Motor neuron (in vitro differentiated cells): ENCODE measurements around the gene DBNDD2. TPM values are rescaled to one million over a fixed set of nuclear protein-coding genes. Genes with fewer than 3 reads are reported as not detected.

ENCODE experiments used
- ATAC-seq, 8 experiments: fragments of 200-7000 bp; cut with Tn5 transposase; replicated peaks in 6 of 8; 2 replicates each; pipeline ENCODE4 v1.8.0; 2021; ENCODE audit warnings: mild to moderate bottlenecking in 8 of 8, moderate library complexity in 8 of 8
- H3K27ac ChIP-seq, 2 donors: fragments of 250-450 bp; sonication (Bioruptor Pico); 2 replicates each; pipeline ENCODE4 v1.9.0; 2021; ENCODE audit warnings: antibody characterized with exemption in 2 of 2, mild to moderate bottlenecking in 2 of 2, moderate library complexity in 1 of 2
- H3K4me1 ChIP-seq, 2 donors: fragments of 250-450 bp; sonication (Bioruptor Pico); replicated peaks in 1 of 2; 2 replicates each; pipeline ENCODE4 v1.6.1; 2021; ENCODE audit warnings: antibody characterized with exemption in 2 of 2, mild to moderate bottlenecking in 2 of 2, moderate library complexity in 1 of 2
- H3K4me3 ChIP-seq, 5 donors: fragments of 250-450 bp; sonication (Bioruptor Pico); 2 replicates each; pipeline ENCODE4 v1.9.0; 2021; ENCODE audit warnings: antibody characterized with exemption in 5 of 5, mild to moderate bottlenecking in 5 of 5, moderate library complexity in 4 of 5
- WGBS, 10 experiments: fragments of 450-650 bp; shearing (Covaris generic); methylation state at CpG; one replicate each; pipeline ENCODE4 v1.0.0; 2022; 5-methylcytosine and 5-hydroxymethylcytosine counted together
- in situ Hi-C, 9 experiments: fragments of 400-800 bp; cut with MboI; loops; one replicate each; pipeline ENCODE4 v1.15.0; 2021; ENCODE audit warnings: low sequenced_read_pairs in 9 of 9, low pct_unique_long_range_greater_than_20kb in 2 of 9; ENCODE audit not compliant: unreplicated experiment in 9 of 9
- total RNA-seq, 8 experiments: library from RNA; unstranded; fragments of 300-600 nt; gene quantifications; 2 replicates each; pipeline versions ENCODE4 v1.2.3 to v1.2.4, GENCODE V29; 2022

DBNDD2 gene
- total RNA-seq, 8 experiments from 2014 or later, result 4.8 to 35.4 (median 11.8) TPM

GRCh38 chr20:45427236-45428149, 19.4 kb downstream of the DBNDD2 start:
- WGBS, 10 experiments, result 40 to 100% (median 90%) methylated on average over 1 to 5 of the region's 14 CpGs; no CpG with 5 or more reads in 3 of the 10 experiments
- peak in 1 of 8 experiments; percentile 74 for ATAC-seq
- in situ Hi-C loops, result loop anchor here in 2 of 9 experiments (25.0 kb wide), 1 partner anchor 115 kb away; the partner anchor contains the start of genes MATN4 (in 2 of the 2) and RBPJL (in 2 of the 2)
- no peaks in the 10 kb centered on the region for H3K4me1 ChIP-seq
- H3K27ac ChIP-seq, result no peak overlapping the region
- no peak overlapping the region for H3K4me3 ChIP-seq

GRCh38 chr20:45429618-45430017, 21.5 kb downstream of the DBNDD2 start:
- in situ Hi-C loops, result loop anchor here in 3 of 9 experiments (10.0 to 25.0 kb wide), 2 partner anchors 55 to 117 kb away; partner anchors contain the start of genes MATN4 (in 2 of the 3), RBPJL (in 2 of the 3) and TP53TG5 (in 1 of the 3)
- WGBS, 10 experiments, result 0 to 100% (median 83%) methylated on average over 1 to 2 of the region's 2 CpGs; no CpG with 5 or more reads in 2 of the 10 experiments
- Histone ChIP-seq H3K4me1 (no peaks in the 10 kb centered on the region), H3K4me3 (no peak overlapping the region), H3K27ac (no peak overlapping the region)
- ATAC-seq, result no peak

- no peak for ATAC-seq
- 71 to 95% (median 91%) methylated on average over 2 to 5 of the region's 5 CpGs; no CpG with 5 or more reads in 2 of the 10 experiments for WGBS, 10 experiments
- no peak overlapping the region for H3K27ac ChIP-seq
- H3K4me3 ChIP-seq, result no peak overlapping the region
- no peaks in the 10 kb centered on the region for H3K4me1 ChIP-seq
- in situ Hi-C loops, result loop anchor here in 3 of 9 experiments (10.0 to 25.0 kb wide), 2 partner anchors 57 to 120 kb away; partner anchors contain the start of genes MATN4 (in 2 of the 3), RBPJL (in 2 of the 3) and TP53TG5 (in 1 of the 3)
Observed at GRCh38 chr20:45432294-45432693, 24.2 kb downstream of the DBNDD2 start.

- ATAC-seq, result peak in 1 of 8 experiments; percentile 58
- in situ Hi-C loops, result loop anchor here in 3 of 9 experiments (10.0 to 25.0 kb wide), 2 partner anchors 59 to 121 kb away; partner anchors contain the start of genes MATN4 (in 2 of the 3), RBPJL (in 2 of the 3) and TP53TG5 (in 1 of the 3)
- Histone ChIP-seq H3K4me3 (no peak overlapping the region), H3K27ac (no peak overlapping the region), H3K4me1 (no peaks in the 10 kb centered on the region)
- 25 to 90% (median 60%) methylated on average over 2 to 3 of the region's 3 CpGs; no CpG with 5 or more reads in 5 of the 10 experiments for WGBS, 10 experiments
Observed at GRCh38 chr20:45433316-45433715, 25.2 kb downstream of the DBNDD2 start.

GRCh38 chr20:45433976-45434375, 25.9 kb downstream of the DBNDD2 start:
- no peaks in the 10 kb centered on the region for H3K4me1 ChIP-seq
- ATAC-seq, result no peak
- H3K4me3 ChIP-seq, result no peak overlapping the region
- in situ Hi-C loops, result loop anchor here in 3 of 9 experiments (10.0 to 25.0 kb wide), 2 partner anchors 59 to 122 kb away; partner anchors contain the start of genes MATN4 (in 2 of the 3), RBPJL (in 2 of the 3) and TP53TG5 (in 1 of the 3)
- no peak overlapping the region for H3K27ac ChIP-seq
- WGBS, 10 experiments, result 76 to 100% (median 83%) methylated on average over 1 to 4 of the region's 4 CpGs; no CpG with 5 or more reads in 3 of the 10 experiments

- no peak overlapping the region for H3K27ac ChIP-seq
- in situ Hi-C loops, result loop anchor here in 3 of 9 experiments (10.0 to 25.0 kb wide), 2 partner anchors 62 to 125 kb away; partner anchors contain the start of genes MATN4 (in 2 of the 3), RBPJL (in 2 of the 3) and TP53TG5 (in 1 of the 3)
Observed at GRCh38 chr20:45436732-45437485, 28.8 kb downstream of the DBNDD2 start.

GRCh38 chr20:45440424-45440823, 32.3 kb downstream of the DBNDD2 start:
- 7 to 100% (median 80%) methylated on average over 1 to 2 of the region's 3 CpGs; no CpG with 5 or more reads in 3 of the 10 experiments for WGBS, 10 experiments
- H3K4me3 ChIP-seq, result no peak overlapping the region
- no peaks in the 10 kb centered on the region for H3K4me1 ChIP-seq
- no peak for ATAC-seq
- H3K27ac ChIP-seq, result no peak overlapping the region
- in situ Hi-C loops, result loop anchor here in 2 of 9 experiments (25.0 kb wide), 1 partner anchor 128 kb away; the partner anchor contains the start of genes MATN4 (in 2 of the 2) and RBPJL (in 2 of the 2)

More at GRCh38 chr20:45436732-45437485, 28.8 kb downstream of the DBNDD2 start:
- Histone ChIP-seq H3K4me3 (peak overlapping the region; percentile 35 to 47 (median 44)), H3K4me1 (no peaks in the 10 kb centered on the region)
- WGBS, 10 experiments, result 0 to 83% (median 5%) methylated on average over 1 to 15 of the region's 33 CpGs
- ATAC-seq, result peak; percentile 95 to 100 (median 99)

GRCh38 chr20:45440891-45441685, 33.0 kb downstream of the DBNDD2 start:
- Histone ChIP-seq H3K27ac (no peak overlapping the region), H3K4me1 (no peaks in the 10 kb centered on the region), H3K4me3 (no peak overlapping the region)
- 0 to 81% (median 67%) methylated on average over 1 to 4 of the region's 5 CpGs for WGBS, 10 experiments
- in situ Hi-C loops, result loop anchor here in 2 of 9 experiments (25.0 kb wide), 1 partner anchor 129 kb away; the partner anchor contains the start of genes MATN4 (in 2 of the 2) and RBPJL (in 2 of the 2)
- ATAC-seq, result no peak

GRCh38 chr20:45441746-45442145, 33.7 kb downstream of the DBNDD2 start:
- in situ Hi-C loops, result loop anchor here in 2 of 9 experiments (25.0 kb wide), 1 partner anchor 129 kb away; the partner anchor contains the start of genes MATN4 (in 2 of the 2) and RBPJL (in 2 of the 2)
- H3K4me3 ChIP-seq, result no peak overlapping the region
- no peak for ATAC-seq
- no peak overlapping the region for H3K27ac ChIP-seq
- 33 to 100% (median 100%) methylated on average over 1 of the region's 1 CpG; no CpG with 5 or more reads in 7 of the 10 experiments for WGBS, 10 experiments
- no peaks in the 10 kb centered on the region for H3K4me1 ChIP-seq

- in situ Hi-C loops, result loop anchor here in 2 of 9 experiments (25.0 kb wide), 1 partner anchor 132 kb away; the partner anchor contains the start of genes MATN4 (in 2 of the 2) and RBPJL (in 2 of the 2)
- Histone ChIP-seq H3K27ac (no peak overlapping the region), H3K4me1 (no peaks in the 10 kb centered on the region), H3K4me3 (no peak overlapping the region)
- no peak for ATAC-seq
Observed at GRCh38 chr20:45444050-45444449, 36.0 kb downstream of the DBNDD2 start.

GRCh38 chr20:45445805-45446562, 37.9 kb downstream of the DBNDD2 start:
- Histone ChIP-seq H3K4me1 (no peaks in the 10 kb centered on the region), H3K4me3 (no peak overlapping the region), H3K27ac (no peak overlapping the region)
- peak in 6 of 8 experiments; percentile 43 to 88 (median 64) for ATAC-seq
- 26 to 88% (median 48%) methylated on average over 1 to 7 of the region's 7 CpGs; no CpG with 5 or more reads in 2 of the 10 experiments for WGBS, 10 experiments
- in situ Hi-C loops, result loop anchor here in 2 of 9 experiments (25.0 kb wide), 1 partner anchor 134 kb away; the partner anchor contains the start of genes MATN4 (in 2 of the 2) and RBPJL (in 2 of the 2)
